ENCODE data around the gene CELF2. TPM values are rescaled to one million over a fixed set of nuclear protein-coding genes. Genes with fewer than 3 reads are reported as not detected.
A peak's percentile ranks its signal among the peaks of the same experiment; 100 is the strongest.

Gene CELF2
- total RNA-seq, 4 donors from 2014 or later, result 28.7 to 55.4 (median 35.0) TPM

DNA sequence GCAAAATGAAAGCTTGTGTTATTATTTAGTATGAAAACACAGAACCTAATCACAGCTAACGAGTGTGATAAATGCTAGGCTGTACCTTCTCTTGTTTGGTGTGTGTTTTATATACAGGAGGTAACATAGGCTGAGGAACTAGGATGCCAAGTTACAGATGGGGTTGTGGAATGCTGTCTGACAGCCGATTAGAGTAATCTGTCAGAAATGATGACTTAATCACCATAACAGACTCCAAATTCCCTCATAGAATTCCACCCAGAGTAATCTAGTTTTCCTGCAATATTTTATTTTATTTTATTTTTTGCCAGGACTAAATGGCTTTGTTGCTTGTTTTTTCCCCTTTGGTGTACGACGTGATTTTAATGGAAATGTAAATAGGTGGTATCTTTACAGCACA is 221.2 kb downstream of the CELF2 start:
- no peaks in the 10 kb centered on the region for H3K4me1 ChIP-seq
- no peak for DNase-seq
- no peaks in the 10 kb centered on the region for H3K9me3 ChIP-seq
- H3K4me3 ChIP-seq (replicated peaks in 1 of 3), result no peak overlapping the region
- intact Hi-C loops (cut with DNase I), result no loop called here
- no peaks in the 10 kb centered on the region for H3K36me3 ChIP-seq
- H3K27me3 ChIP-seq, result no peaks in the 10 kb centered on the region
- no peak for TF ChIP-seq POLR2A (IDR thresholded peaks at IDR 0.05)
- TF ChIP-seq, protein P1, sequence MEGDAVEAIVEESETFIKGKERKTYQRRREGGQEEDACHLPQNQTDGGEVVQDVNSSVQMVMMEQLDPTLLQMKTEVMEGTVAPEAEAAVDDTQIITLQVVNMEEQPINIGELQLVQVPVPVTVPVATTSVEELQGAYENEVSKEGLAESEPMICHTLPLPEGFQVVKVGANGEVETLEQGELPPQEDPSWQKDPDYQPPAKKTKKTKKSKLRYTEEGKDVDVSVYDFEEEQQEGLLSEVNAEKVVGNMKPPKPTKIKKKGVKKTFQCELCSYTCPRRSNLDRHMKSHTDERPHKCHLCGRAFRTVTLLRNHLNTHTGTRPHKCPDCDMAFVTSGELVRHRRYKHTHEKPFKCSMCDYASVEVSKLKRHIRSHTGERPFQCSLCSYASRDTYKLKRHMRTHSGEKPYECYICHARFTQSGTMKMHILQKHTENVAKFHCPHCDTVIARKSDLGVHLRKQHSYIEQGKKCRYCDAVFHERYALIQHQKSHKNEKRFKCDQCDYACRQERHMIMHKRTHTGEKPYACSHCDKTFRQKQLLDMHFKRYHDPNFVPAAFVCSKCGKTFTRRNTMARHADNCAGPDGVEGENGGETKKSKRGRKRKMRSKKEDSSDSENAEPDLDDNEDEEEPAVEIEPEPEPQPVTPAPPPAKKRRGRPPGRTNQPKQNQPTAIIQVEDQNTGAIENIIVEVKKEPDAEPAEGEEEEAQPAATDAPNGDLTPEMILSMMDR (IDR thresholded peaks at IDR 0.05), result no peak
- WGBS, 2 donors, result 79 to 83% methylated on average over 4 of the region's 4 CpGs
- H3K27ac ChIP-seq, result no peak overlapping the region

- no peak for TF ChIP-seq POLR2A (IDR thresholded peaks at IDR 0.05)
- TF ChIP-seq, protein P1 (IDR thresholded peaks at IDR 0.05), result no peak
- Histone ChIP-seq H3K4me1 (no peaks in the 10 kb centered on the region), H3K27ac (no peak overlapping the region), H3K9me3 (no peaks in the 10 kb centered on the region), H3K27me3 (no peaks in the 10 kb centered on the region), H3K36me3 (no peaks in the 10 kb centered on the region), H3K4me3 (replicated peaks in 1 of 3) (no peak overlapping the region)
- 96 to 98% methylated on average over 7 of the region's 7 CpGs for WGBS, 2 donors
- no peak for DNase-seq
- intact Hi-C loops (cut with DNase I), result no loop called here
Observed at GRCh38 chr10:11240641-11241040, 223.0 kb downstream of the CELF2 start.

DNA sequence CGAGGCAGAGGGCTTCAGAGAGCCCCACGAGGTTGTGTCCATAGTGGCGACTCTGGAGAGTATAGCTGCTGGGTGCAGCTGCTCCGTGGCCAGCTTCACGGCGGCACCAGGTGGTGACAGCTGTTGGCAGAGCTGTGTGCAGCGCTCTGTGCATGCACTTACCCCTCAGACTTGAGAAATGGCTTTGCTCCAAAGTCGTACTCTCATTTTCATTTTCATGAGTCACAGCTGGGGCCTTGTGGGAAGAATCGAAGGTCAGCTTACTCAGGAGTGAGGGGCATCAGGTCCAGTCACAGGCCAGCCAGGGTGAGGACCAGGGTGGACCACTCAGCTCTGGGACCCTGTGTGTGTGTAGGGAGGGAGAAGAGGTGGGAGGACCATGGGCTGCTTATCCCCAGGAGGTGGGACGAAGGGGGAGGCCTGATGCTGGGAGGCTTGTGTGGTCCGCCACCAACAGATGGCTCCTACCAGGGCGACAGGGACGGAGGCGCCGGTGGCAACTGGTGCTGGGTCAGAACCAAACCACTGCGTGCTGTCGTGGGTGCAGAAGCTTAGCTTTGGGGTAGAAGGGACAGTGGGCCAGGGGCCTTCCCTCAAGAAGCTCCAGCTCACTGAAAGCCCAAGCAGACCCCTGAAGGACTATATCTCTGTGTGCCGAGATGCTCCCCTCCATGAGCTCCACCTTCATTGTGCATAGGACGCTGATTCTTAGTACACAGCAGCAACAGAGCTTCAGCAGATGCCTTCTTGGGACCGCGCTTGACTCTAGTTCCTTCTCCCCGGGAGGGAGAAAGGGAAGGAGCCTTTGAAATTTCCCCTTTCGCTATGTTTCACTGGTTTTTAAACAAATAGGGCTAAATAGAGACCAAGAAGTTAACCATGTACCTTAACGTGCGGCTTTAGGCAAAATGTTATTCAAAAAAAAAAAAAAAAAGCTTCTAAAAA is 225.0 kb downstream of the CELF2 start:
- intact Hi-C loops (cut with DNase I), result no loop called here
- no peaks in the 10 kb centered on the region for H3K4me1 ChIP-seq
- TF ChIP-seq, protein P1 (IDR thresholded peaks at IDR 0.05), result no peak
- TF ChIP-seq POLR2A (IDR thresholded peaks at IDR 0.05), result no peak
- H3K4me3 ChIP-seq (replicated peaks in 1 of 3), result no peak overlapping the region
- H3K36me3 ChIP-seq, result no peaks in the 10 kb centered on the region
- no peaks in the 10 kb centered on the region for H3K9me3 ChIP-seq
- H3K27ac ChIP-seq, result no peak overlapping the region
- 78 to 84% methylated on average over 20 to 22 of the region's 25 CpGs for WGBS, 2 donors
- peak; percentile 33 to 51 for DNase-seq
- H3K27me3 ChIP-seq, result no peaks in the 10 kb centered on the region

DNA sequence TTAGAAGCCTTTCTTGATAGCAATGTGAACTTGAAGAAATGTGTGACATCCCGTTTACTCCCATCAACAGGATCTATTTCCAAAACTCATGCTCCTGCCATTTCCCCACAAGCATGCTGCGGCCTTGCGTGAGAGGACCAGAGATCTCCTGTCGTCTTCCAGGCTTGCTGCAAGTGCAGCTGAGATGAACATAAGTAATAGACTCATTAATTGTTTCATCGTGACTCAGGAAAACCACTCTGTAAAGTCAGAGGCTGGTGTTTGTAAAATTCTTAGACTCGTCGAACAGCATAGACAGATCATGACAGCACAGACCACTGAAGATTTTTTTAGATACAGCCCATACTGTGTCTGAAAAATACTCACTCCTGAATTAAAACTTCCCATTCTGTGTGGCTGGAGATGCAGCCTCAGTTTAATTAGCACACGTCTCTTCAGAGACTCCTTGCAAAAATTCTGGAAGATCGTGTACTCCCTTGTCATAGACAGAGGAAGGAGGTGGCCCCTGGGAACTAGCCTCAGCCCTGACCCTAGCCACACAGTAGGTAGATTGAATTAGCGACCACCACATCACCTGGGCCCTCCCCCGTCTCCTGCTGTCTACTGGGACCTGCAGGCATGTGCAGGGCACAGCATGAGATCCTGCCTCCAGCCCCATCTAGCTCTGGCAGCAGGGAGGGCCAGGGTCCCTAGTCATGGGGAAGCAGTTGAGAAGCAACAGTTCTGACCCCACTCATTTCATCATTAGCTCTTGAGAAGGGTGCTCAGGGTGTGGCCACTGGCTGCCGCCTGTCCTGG is 226.0 kb downstream of the CELF2 start:
- intact Hi-C loops (cut with DNase I), result no loop called here
- Histone ChIP-seq H3K27ac (no peak overlapping the region), H3K27me3 (no peaks in the 10 kb centered on the region), H3K9me3 (no peaks in the 10 kb centered on the region), H3K4me3 (replicated peaks in 1 of 3) (no peak overlapping the region), H3K36me3 (no peaks in the 10 kb centered on the region), H3K4me1 (no peaks in the 10 kb centered on the region)
- no peak for DNase-seq
- WGBS, 2 donors, result 90 to 96% methylated on average over 12 of the region's 12 CpGs
- TF ChIP-seq POLR2A (IDR thresholded peaks at IDR 0.05), result no peak
- TF ChIP-seq, protein P1 (IDR thresholded peaks at IDR 0.05), result no peak

All from thyroid gland (tissue), 4 donors.